ENCODE results near the gene SESTD1. TPM values are rescaled to one million over a fixed set of nuclear protein-coding genes. Genes with fewer than 3 reads are reported as not detected.

SESTD1 gene
- total RNA-seq, 3 donors from 2014 or later (not counting 1 experiment from before 2014, with no cell fraction given): 14.7 to 25.2 (median 19.0) TPM

DNA sequence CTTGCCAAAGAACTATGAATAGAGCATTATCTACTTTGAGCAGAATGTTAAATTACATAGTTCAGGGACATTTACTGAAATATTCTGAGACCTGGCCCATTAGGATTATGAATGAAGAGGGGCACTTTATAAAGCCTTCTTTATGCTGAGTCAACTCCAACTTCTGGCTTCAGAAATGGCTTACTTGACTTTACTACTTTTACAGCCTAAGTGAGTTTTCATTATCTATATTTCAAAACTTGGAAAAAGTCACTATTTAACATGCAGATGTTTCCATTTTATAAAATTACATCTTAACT is 37.7 kb downstream of the SESTD1 start:
- Mint-ChIP-seq H3K27ac (no peak overlapping the region), H3K36me3 (no peaks in the 10 kb centered on the region), H3K9me3 (no peaks in the 10 kb centered on the region), H3K4me3 (no peak overlapping the region), H3K4me1 (no peaks in the 10 kb centered on the region), H3K27me3 (ENCODE audit: low read depth in 2 of 2) (no peaks in the 10 kb centered on the region)
- Histone ChIP-seq H3K4me3 (ENCODE audit: low read length) (no peak overlapping the region), H3K36me3 (ENCODE audit: control insufficient read depth, insufficient read depth, low read length) (no peaks in the 10 kb centered on the region), H3K4me1 (ENCODE audit: control insufficient read depth, insufficient read depth, low read length) (no peaks in the 10 kb centered on the region), H3K27ac (ENCODE audit: low read length) (no peak overlapping the region), H3K27me3 (ENCODE audit: control insufficient read depth, insufficient read depth, low read length) (no peaks in the 10 kb centered on the region), H3K9me3 (ENCODE audit: control insufficient read depth, insufficient read depth, low read length) (no peaks in the 10 kb centered on the region)
- intact Hi-C loops (cut with micrococcal nuclease): no loop called here
- TF ChIP-seq, protein P1, sequence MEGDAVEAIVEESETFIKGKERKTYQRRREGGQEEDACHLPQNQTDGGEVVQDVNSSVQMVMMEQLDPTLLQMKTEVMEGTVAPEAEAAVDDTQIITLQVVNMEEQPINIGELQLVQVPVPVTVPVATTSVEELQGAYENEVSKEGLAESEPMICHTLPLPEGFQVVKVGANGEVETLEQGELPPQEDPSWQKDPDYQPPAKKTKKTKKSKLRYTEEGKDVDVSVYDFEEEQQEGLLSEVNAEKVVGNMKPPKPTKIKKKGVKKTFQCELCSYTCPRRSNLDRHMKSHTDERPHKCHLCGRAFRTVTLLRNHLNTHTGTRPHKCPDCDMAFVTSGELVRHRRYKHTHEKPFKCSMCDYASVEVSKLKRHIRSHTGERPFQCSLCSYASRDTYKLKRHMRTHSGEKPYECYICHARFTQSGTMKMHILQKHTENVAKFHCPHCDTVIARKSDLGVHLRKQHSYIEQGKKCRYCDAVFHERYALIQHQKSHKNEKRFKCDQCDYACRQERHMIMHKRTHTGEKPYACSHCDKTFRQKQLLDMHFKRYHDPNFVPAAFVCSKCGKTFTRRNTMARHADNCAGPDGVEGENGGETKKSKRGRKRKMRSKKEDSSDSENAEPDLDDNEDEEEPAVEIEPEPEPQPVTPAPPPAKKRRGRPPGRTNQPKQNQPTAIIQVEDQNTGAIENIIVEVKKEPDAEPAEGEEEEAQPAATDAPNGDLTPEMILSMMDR (IDR thresholded peaks at IDR 0.05): no peak
- DNase-seq: peak in 1 of 2 donors; percentile 0
- ATAC-seq: no peak

DNA sequence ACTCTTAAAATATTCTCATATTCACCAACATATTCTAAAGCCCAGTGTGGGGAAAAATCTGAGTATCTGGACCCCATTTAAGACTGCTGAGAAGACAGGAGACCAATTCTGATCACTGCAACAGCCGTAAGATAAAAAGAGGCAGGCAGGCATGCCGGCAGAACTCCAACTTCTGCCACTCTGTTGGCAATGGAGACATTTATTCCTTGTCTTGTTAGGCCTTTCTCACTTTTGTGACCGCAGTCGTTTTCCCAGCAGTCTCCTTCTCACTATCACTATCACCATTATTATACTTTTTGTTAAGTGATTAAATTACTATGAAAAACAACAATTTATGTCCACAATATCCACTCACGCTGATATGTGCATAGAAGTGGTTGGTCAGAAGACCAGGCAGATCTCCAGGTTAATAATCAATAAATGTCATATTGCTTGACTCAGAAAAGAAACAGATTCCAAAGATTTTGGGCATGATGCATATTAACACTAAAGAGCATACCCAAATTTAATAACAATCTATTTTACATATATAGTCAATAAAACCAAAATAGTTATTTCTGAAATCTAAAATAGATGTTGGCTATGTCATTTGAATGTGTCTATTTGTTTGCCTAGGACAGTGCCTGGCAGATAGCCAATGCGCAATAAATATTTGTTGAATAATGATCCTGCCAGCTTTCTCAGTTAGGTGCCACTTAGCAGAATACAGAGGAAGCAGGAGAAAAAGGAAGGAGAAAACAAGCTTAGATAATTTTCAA is 38.2 kb downstream of the SESTD1 start:
- H3K9me3 ChIP-seq (ENCODE audit: control insufficient read depth, insufficient read depth, low read length): no peaks in the 10 kb centered on the region
- no peak overlapping the region for H3K4me3 ChIP-seq (ENCODE audit: low read length)
- intact Hi-C loops (cut with micrococcal nuclease): no loop called here
- no peak overlapping the region for H3K27ac Mint-ChIP-seq
- WGBS (ENCODE audit: insufficient coverage): 93% methylated on average over 6 of the region's 6 CpGs
- no peaks in the 10 kb centered on the region for H3K4me1 Mint-ChIP-seq
- no peak overlapping the region for H3K4me3 Mint-ChIP-seq
- DNase-seq (peak in 1 of 2 donors; percentile 0), ATAC-seq (no peak)
- H3K36me3 Mint-ChIP-seq: no peaks in the 10 kb centered on the region
- H3K4me1 ChIP-seq (ENCODE audit: control insufficient read depth, insufficient read depth, low read length): no peaks in the 10 kb centered on the region
- H3K27me3 ChIP-seq (ENCODE audit: control insufficient read depth, insufficient read depth, low read length): no peaks in the 10 kb centered on the region
- no peak overlapping the region for H3K27ac ChIP-seq (ENCODE audit: low read length)
- TF ChIP-seq, protein P1 (IDR thresholded peaks at IDR 0.05): no peak
- no peaks in the 10 kb centered on the region for H3K27me3 Mint-ChIP-seq (ENCODE audit: low read depth in 2 of 2)
- H3K9me3 Mint-ChIP-seq: no peaks in the 10 kb centered on the region
- no peaks in the 10 kb centered on the region for H3K36me3 ChIP-seq (ENCODE audit: control insufficient read depth, insufficient read depth, low read length)

DNA sequence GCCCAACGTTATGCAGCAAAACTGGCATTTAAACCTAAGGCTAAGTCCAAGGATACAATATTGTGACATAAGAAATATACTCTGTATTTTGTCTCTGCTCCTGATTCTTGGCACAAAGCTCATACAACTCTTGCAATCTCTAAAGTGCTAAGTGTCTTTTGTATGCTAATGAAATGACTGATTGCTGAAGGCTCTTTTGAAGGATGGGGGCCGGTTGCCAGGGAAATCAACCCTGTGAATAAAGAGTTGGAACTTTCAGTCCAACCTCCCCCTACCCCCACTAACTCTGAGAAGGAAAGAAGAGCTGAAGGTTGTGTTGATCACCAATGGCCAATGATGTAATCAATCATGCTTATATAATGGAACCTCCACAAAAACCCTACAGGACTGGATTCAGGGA is 40.3 kb downstream of the SESTD1 start:
- Histone ChIP-seq H3K27ac (ENCODE audit: low read length) (no peak overlapping the region), H3K9me3 (ENCODE audit: control insufficient read depth, insufficient read depth, low read length) (no peaks in the 10 kb centered on the region), H3K36me3 (ENCODE audit: control insufficient read depth, insufficient read depth, low read length) (no peaks in the 10 kb centered on the region), H3K4me3 (ENCODE audit: low read length) (no peak overlapping the region), H3K27me3 (ENCODE audit: control insufficient read depth, insufficient read depth, low read length) (no peaks in the 10 kb centered on the region), H3K4me1 (ENCODE audit: control insufficient read depth, insufficient read depth, low read length) (no peaks in the 10 kb centered on the region)
- TF ChIP-seq, protein P1 (IDR thresholded peaks at IDR 0.05): no peak
- Mint-ChIP-seq H3K9me3 (no peaks in the 10 kb centered on the region), H3K27ac (no peak overlapping the region), H3K4me3 (no peak overlapping the region), H3K4me1 (no peaks in the 10 kb centered on the region), H3K36me3 (no peaks in the 10 kb centered on the region), H3K27me3 (ENCODE audit: low read depth in 2 of 2) (no peaks in the 10 kb centered on the region)
- 25% methylated on average over 1 of the region's 2 CpGs for WGBS (ENCODE audit: insufficient coverage)
- ATAC-seq (no peak), DNase-seq (peak in 1 of 2 donors; percentile 1)
- intact Hi-C loops (cut with micrococcal nuclease): no loop called here

DNA sequence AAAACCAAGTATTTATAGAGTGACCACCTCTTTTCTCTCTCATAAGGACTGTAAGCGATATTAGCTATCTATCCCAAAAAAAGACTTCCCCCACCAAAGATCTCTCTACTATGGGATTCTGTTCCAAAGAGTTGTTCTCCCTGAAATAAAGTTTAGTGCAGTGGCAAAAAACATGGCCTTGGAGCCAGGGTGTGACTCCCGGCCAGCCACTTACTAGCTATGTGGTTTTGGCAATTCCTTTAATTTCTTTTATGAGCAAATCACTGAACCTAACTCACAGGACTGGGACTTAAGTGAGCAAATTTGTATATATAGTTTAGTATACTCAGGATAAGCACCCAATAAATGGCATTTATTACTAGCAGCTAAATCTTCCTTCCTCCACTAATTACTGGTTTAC is 42.6 kb downstream of the SESTD1 start:
- no peaks in the 10 kb centered on the region for H3K4me1 ChIP-seq (ENCODE audit: control insufficient read depth, insufficient read depth, low read length)
- H3K4me3 ChIP-seq (ENCODE audit: low read length): no peak overlapping the region
- Mint-ChIP-seq H3K9me3 (no peaks in the 10 kb centered on the region), H3K27ac (no peak overlapping the region), H3K4me1 (no peaks in the 10 kb centered on the region), H3K36me3 (no peaks in the 10 kb centered on the region), H3K27me3 (ENCODE audit: low read depth in 2 of 2) (no peaks in the 10 kb centered on the region), H3K4me3 (no peak overlapping the region)
- intact Hi-C loops (cut with micrococcal nuclease): no loop called here
- no peaks in the 10 kb centered on the region for H3K36me3 ChIP-seq (ENCODE audit: control insufficient read depth, insufficient read depth, low read length)
- ATAC-seq: no peak
- TF ChIP-seq, protein P1 (IDR thresholded peaks at IDR 0.05): no peak
- 85% methylated on average over 2 of the region's 2 CpGs for WGBS (ENCODE audit: insufficient coverage)
- H3K9me3 ChIP-seq (ENCODE audit: control insufficient read depth, insufficient read depth, low read length): no peaks in the 10 kb centered on the region
- DNase-seq: peak in 1 of 2 donors; percentile 0
- H3K27ac ChIP-seq (ENCODE audit: low read length): no peak overlapping the region
- H3K27me3 ChIP-seq (ENCODE audit: control insufficient read depth, insufficient read depth, low read length): no peaks in the 10 kb centered on the region
